ENCODE data around the gene ERGIC1. TPM values are rescaled to one million over a fixed set of nuclear protein-coding genes. Genes with fewer than 3 reads are reported as not detected.

ERGIC1 gene
- total RNA-seq, 1 donor, result 109 TPM

DNA sequence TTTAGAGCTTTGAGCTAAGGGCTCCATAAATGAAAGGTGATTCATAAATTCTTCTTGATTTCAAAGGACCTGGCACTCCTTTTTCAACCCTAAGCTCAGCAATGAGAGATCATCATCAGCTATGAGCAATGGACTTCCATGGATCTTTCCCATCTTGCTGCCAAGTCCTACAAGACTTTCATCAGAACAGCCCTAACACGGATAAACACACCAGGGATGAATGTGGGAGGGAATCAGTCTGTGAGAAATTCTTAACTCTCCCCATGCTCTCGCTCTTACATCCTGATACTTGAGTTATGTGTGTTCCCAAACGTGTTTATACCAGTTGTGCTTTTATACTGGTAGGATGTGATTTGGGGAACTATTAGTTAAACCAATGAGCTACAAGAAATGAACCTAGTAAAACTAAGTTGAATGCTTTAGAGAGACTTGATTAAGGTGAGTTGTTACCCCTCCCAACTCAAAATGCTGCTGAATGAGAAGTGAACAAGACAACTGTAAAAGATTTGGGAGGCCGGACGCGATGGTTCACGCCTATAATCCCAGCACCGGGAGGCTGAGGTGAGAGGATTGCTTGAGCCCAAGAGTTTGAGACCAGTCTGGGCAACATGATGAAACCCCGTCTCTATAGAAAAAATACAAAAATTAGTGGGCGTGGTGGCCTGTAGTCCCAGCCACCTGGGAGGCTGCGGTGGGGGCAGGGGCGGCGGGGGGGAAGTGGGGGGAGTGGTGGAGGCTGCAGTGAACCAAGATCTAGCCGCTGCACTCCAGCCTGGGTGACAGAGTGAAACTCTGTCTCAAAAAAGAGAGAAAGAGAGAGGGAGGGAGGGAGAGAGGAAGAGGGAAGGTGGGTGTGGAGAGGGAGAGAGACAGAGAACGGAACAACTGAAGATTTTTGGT lies 120.0 kb downstream of the ERGIC1 start:
- Histone ChIP-seq H2AFZ (ENCODE audit: low read length) (no peak overlapping the region), H3K4me3 (ENCODE audit: insufficient read depth, low read length) (peak overlapping the region; percentile 8), H4K20me1 (ENCODE audit: insufficient read depth, low read length) (no peaks in the 10 kb centered on the region), H3K9me3 (ENCODE audit: low read depth, low read length) (no peaks in the 10 kb centered on the region), H3K4me1 (ENCODE audit: insufficient read depth, low read length) (peaks cover 50% of the 10 kb centered on the region), H3K79me2 (ENCODE audit: insufficient read depth, low read length) (no peaks in the 10 kb centered on the region), H3K4me2 (ENCODE audit: insufficient read depth, low read length) (peak overlapping the region; percentile 40), H3K36me3 (ENCODE audit: insufficient read depth, low read length) (peaks cover 12% of the 10 kb centered on the region), H3K27ac (ENCODE audit: low read depth, low read length) (peak overlapping the region; percentile 95), H3K27me3 (ENCODE audit: insufficient read depth, low read length) (no peaks in the 10 kb centered on the region)
- peak; percentile 94 for DNase-seq (ENCODE audit: insufficient read length, low spot score, missing footprints)
- TF ChIP-seq, protein P1, sequence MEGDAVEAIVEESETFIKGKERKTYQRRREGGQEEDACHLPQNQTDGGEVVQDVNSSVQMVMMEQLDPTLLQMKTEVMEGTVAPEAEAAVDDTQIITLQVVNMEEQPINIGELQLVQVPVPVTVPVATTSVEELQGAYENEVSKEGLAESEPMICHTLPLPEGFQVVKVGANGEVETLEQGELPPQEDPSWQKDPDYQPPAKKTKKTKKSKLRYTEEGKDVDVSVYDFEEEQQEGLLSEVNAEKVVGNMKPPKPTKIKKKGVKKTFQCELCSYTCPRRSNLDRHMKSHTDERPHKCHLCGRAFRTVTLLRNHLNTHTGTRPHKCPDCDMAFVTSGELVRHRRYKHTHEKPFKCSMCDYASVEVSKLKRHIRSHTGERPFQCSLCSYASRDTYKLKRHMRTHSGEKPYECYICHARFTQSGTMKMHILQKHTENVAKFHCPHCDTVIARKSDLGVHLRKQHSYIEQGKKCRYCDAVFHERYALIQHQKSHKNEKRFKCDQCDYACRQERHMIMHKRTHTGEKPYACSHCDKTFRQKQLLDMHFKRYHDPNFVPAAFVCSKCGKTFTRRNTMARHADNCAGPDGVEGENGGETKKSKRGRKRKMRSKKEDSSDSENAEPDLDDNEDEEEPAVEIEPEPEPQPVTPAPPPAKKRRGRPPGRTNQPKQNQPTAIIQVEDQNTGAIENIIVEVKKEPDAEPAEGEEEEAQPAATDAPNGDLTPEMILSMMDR (IDR thresholded peaks at IDR 0.05; ENCODE audit: extremely low read depth, low read depth, low read length), result no peak

DNA sequence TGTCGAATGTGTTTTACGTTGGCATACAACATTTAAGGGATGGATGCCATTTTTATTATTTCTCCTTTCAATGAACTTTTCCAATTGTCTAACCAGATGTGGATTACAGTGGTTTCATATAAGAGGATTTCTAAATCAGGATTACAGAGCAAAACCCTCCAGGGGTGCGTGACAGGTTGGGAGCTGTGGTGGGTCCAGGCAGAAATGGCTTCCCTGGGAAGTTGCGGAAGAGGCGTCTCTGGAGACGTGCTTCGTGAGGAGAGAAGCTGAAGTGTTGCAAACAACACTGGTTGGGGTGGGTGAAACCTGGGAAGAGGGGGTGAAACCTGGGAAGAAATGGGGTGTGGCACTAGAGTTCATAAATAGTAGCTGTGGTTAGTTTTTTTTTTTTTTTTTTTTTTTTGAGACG lies 120.7 kb downstream of the ERGIC1 start:
- TF ChIP-seq, protein P1 (IDR thresholded peaks at IDR 0.05; ENCODE audit: extremely low read depth, low read depth, low read length), result no peak
- no peak for DNase-seq (ENCODE audit: insufficient read length, low spot score, missing footprints)
- H3K4me1 ChIP-seq (ENCODE audit: insufficient read depth, low read length), result peaks cover 51% of the 10 kb centered on the region
- H2AFZ ChIP-seq (ENCODE audit: low read length), result no peak overlapping the region
- peak overlapping the region; percentile 34 for H3K4me2 ChIP-seq (ENCODE audit: insufficient read depth, low read length)
- no peaks in the 10 kb centered on the region for H4K20me1 ChIP-seq (ENCODE audit: insufficient read depth, low read length)
- H3K9me3 ChIP-seq (ENCODE audit: low read depth, low read length), result no peaks in the 10 kb centered on the region
- H3K27me3 ChIP-seq (ENCODE audit: insufficient read depth, low read length), result no peaks in the 10 kb centered on the region
- H3K4me3 ChIP-seq (ENCODE audit: insufficient read depth, low read length), result peak overlapping the region; percentile 8
- peaks cover 5% of the 10 kb centered on the region for H3K79me2 ChIP-seq (ENCODE audit: insufficient read depth, low read length)
- peaks cover 12% of the 10 kb centered on the region for H3K36me3 ChIP-seq (ENCODE audit: insufficient read depth, low read length)
- peak overlapping the region; percentile 95 for H3K27ac ChIP-seq (ENCODE audit: low read depth, low read length)

DNA sequence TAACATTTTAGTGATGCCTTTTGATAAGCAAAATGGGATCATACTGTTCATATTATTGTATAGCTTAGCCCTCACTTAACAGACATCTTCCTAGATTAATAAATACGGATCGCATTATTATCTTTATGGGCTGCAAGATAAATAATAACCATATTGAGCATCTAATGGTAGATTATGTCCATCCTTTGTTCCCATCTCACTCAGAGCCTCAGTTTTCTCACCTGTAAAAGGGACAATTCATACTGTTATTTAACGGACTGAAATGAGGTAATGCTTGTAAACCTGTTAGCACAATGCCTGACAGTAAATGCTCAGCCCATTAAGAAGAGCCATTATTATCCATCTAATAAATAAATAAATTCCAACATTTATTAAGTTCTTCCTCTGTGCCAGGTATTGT lies 122.2 kb downstream of the ERGIC1 start:
- Histone ChIP-seq H3K27ac (ENCODE audit: low read depth, low read length) (peak overlapping the region; percentile 95), H3K36me3 (ENCODE audit: insufficient read depth, low read length) (peaks cover 7% of the 10 kb centered on the region), H3K4me1 (ENCODE audit: insufficient read depth, low read length) (peaks cover 62% of the 10 kb centered on the region), H3K9me3 (ENCODE audit: low read depth, low read length) (no peaks in the 10 kb centered on the region), H3K79me2 (ENCODE audit: insufficient read depth, low read length) (peaks cover 20% of the 10 kb centered on the region), H2AFZ (ENCODE audit: low read length) (no peak overlapping the region), H3K4me2 (ENCODE audit: insufficient read depth, low read length) (peak overlapping the region; percentile 52), H4K20me1 (ENCODE audit: insufficient read depth, low read length) (no peaks in the 10 kb centered on the region), H3K4me3 (ENCODE audit: insufficient read depth, low read length) (no peak overlapping the region), H3K27me3 (ENCODE audit: insufficient read depth, low read length) (no peaks in the 10 kb centered on the region)
- DNase-seq (ENCODE audit: insufficient read length, low spot score, missing footprints), result no peak
- TF ChIP-seq, protein P1 (IDR thresholded peaks at IDR 0.05; ENCODE audit: extremely low read depth, low read depth, low read length), result no peak

DNA sequence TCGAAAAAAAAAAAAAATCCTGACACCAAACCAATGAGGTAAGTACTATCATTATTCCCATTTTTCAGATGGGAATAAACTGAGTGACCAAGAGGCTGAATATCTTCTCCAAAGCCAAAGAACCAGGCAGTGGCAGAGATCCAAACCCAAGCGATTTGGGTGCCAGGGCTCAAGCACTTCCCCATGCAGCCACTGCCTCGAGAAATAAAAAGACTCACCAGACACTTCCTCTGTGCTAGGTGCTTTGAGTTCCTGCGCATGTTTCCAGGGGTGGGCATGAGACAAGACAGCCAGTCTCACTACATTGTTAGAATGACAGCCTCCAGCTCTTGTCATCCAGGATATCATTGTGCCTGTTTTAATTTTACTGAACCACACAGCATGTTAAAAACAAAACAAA lies 122.9 kb downstream of the ERGIC1 start:
- Histone ChIP-seq H3K27ac (ENCODE audit: low read depth, low read length) (peak overlapping the region; percentile 95), H3K4me1 (ENCODE audit: insufficient read depth, low read length) (peaks cover 55% of the 10 kb centered on the region), H3K4me3 (ENCODE audit: insufficient read depth, low read length) (no peak overlapping the region), H3K9me3 (ENCODE audit: low read depth, low read length) (no peaks in the 10 kb centered on the region), H3K36me3 (ENCODE audit: insufficient read depth, low read length) (peaks cover 9% of the 10 kb centered on the region), H3K79me2 (ENCODE audit: insufficient read depth, low read length) (peaks cover 27% of the 10 kb centered on the region), H3K27me3 (ENCODE audit: insufficient read depth, low read length) (no peaks in the 10 kb centered on the region), H4K20me1 (ENCODE audit: insufficient read depth, low read length) (no peaks in the 10 kb centered on the region), H3K4me2 (ENCODE audit: insufficient read depth, low read length) (no peak overlapping the region), H2AFZ (ENCODE audit: low read length) (no peak overlapping the region)
- TF ChIP-seq, protein P1 (IDR thresholded peaks at IDR 0.05; ENCODE audit: extremely low read depth, low read depth, low read length), result no peak
- DNase-seq (ENCODE audit: insufficient read length, low spot score, missing footprints), result no peak

Data from osteoblast (primary cell).